ENCODE measurements around the gene GCN1. TPM values are rescaled to one million over a fixed set of nuclear protein-coding genes. Genes with fewer than 3 reads are reported as not detected.

The GCN1 gene
- total RNA-seq, 1 experiment from 2014 or later: 254 TPM

- Histone ChIP-seq H4K20me1 (ENCODE audit: low read length) (peaks cover 18% of the 10 kb centered on the region), H3K9me2 (replicated peaks; ENCODE audit: low read length) (no peaks in the 10 kb centered on the region), H2AFZ (ENCODE audit: low read length) (peak overlapping the region; percentile 77), H3K4me2 (ENCODE audit: low read length) (peak overlapping the region; percentile 85), H3K79me2 (ENCODE audit: low read length) (peaks cover 65% of the 10 kb centered on the region), H3K4me1 (ENCODE audit: insufficient read depth, low read length) (peaks cover 32% of the 10 kb centered on the region), H3K27me3 (ENCODE audit: low read length) (no peaks in the 10 kb centered on the region), H3K27ac (ENCODE audit: low read length) (peak overlapping the region; percentile 83), H3K4me3 (ENCODE audit: low read length) (peak overlapping the region; percentile 91), H3K9ac (ENCODE audit: low read length) (peak overlapping the region; percentile 95), H3K36me3 (ENCODE audit: low read depth, low read length) (peaks cover 9% of the 10 kb centered on the region), H3F3A (ENCODE audit: low read length, unreplicated experiment) (no peaks in the 10 kb centered on the region), H3K9me3 (ENCODE audit: low read length) (no peaks in the 10 kb centered on the region)
- BruUV-seq (replicated peaks): no TSS peak
- ChIA-PET CTCF (interaction anchor here (0.6 to 2.1 kb wide), 2 partner anchors 30 to 186 kb away, joined by 8 read pairs; no protein-coding TSS in a partner anchor), POLR2A (ENCODE audit: unreplicated experiment) (interaction anchor here (0.6 to 1.9 kb wide), 7 partner anchors 22 to 210 kb away, joined by 3 to 20 read pairs (median 5); partner anchors contain the start of genes RNU4-2, RPLP0 and SIRT4)
- TF ChIP-seq EZH2phosphoT487 (IDR thresholded peaks at IDR 0.05; ENCODE audit: borderline replicate concordance, low read length): no peak
- TF ChIP-seq, protein P1, sequence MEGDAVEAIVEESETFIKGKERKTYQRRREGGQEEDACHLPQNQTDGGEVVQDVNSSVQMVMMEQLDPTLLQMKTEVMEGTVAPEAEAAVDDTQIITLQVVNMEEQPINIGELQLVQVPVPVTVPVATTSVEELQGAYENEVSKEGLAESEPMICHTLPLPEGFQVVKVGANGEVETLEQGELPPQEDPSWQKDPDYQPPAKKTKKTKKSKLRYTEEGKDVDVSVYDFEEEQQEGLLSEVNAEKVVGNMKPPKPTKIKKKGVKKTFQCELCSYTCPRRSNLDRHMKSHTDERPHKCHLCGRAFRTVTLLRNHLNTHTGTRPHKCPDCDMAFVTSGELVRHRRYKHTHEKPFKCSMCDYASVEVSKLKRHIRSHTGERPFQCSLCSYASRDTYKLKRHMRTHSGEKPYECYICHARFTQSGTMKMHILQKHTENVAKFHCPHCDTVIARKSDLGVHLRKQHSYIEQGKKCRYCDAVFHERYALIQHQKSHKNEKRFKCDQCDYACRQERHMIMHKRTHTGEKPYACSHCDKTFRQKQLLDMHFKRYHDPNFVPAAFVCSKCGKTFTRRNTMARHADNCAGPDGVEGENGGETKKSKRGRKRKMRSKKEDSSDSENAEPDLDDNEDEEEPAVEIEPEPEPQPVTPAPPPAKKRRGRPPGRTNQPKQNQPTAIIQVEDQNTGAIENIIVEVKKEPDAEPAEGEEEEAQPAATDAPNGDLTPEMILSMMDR (conservative IDR thresholded peaks at IDR 0.05; ENCODE audit: low read depth, low read length): no peak
- TF ChIP-seq EZH2 (IDR thresholded peaks at IDR 0.05; ENCODE audit: low read length, unreplicated experiment): no peak
- ATAC-seq (peak; percentile 65), DNase-seq (peak; percentile 97)
- intact Hi-C loops (cut with micrococcal nuclease): no loop called here
Observed at GRCh38 chr12:120116792-120117651, 77.5 kb downstream of the GCN1 start.

GRCh38 chr12:120116441-120116791, 78.1 kb downstream of the GCN1 start, which contains the start of gene RAB35:
TSS of gene RAB35 (minus strand) at chr12:120116753. CDS start at chr12:120116650, 103 bp downstream.
- Histone ChIP-seq H3K9ac (ENCODE audit: low read length) (peak within 1 kb of the TSS; percentile 95), H4K20me1 (ENCODE audit: low read length) (peaks cover 18% of the 10 kb centered on the region), H3K9me3 (ENCODE audit: low read length) (no peaks in the 10 kb centered on the region), H2AFZ (ENCODE audit: low read length) (peak within 1 kb of the TSS; percentile 77), H3F3A (ENCODE audit: low read length, unreplicated experiment) (no peaks in the 10 kb centered on the region), H3K9me2 (replicated peaks; ENCODE audit: low read length) (no peaks in the 10 kb centered on the region), H3K79me2 (ENCODE audit: low read length) (peaks cover 71% of the 10 kb centered on the region), H3K4me2 (ENCODE audit: low read length) (peak within 1 kb of the TSS; percentile 90), H3K4me1 (ENCODE audit: insufficient read depth, low read length) (peaks cover 32% of the 10 kb centered on the region), H3K4me3 (ENCODE audit: low read length) (peak within 1 kb of the TSS; percentile 91), H3K27me3 (ENCODE audit: low read length) (no peaks in the 10 kb centered on the region), H3K36me3 (ENCODE audit: low read depth, low read length) (peaks cover 9% of the 10 kb centered on the region), H3K27ac (ENCODE audit: low read length) (peak within 1 kb of the TSS; percentile 83)
- ChIA-PET POLR2A (ENCODE audit: unreplicated experiment) (interaction anchor here (0.6 to 1.9 kb wide), 6 partner anchors 18 to 210 kb away, joined by 3 to 20 read pairs (median 5); partner anchors contain the start of genes RNU4-2, RPLP0 and SIRT4), CTCF (interaction anchor here (0.6 kb wide), 1 partner anchor 185 kb away, joined by 8 read pairs; no protein-coding TSS in a partner anchor)
- TF ChIP-seq EZH2 (IDR thresholded peaks at IDR 0.05; ENCODE audit: low read length, unreplicated experiment) (no peak), EZH2phosphoT487 (IDR thresholded peaks at IDR 0.05; ENCODE audit: borderline replicate concordance, low read length) (no peak)
- TF ChIP-seq, protein P1 (conservative IDR thresholded peaks at IDR 0.05; ENCODE audit: low read depth, low read length): no peak
- DNase-seq (no peak), ATAC-seq (peak; percentile 69)
- no TSS peak for BruUV-seq (replicated peaks)
- intact Hi-C loops (cut with micrococcal nuclease): no loop called here

All from PC-3 (cell line).